Fibroblast of pulmonary artery (primary cell): ENCODE results near the gene GSTM2.
A peak's percentile ranks its signal among the peaks of the same experiment; 100 is the strongest.

ENCODE experiments used
- DNase-seq: peaks from one replicate; pipeline ENCODE4 v3.0.0-alpha.2; 2010; ENCODE audit warnings: low read depth
- H3K4me3 ChIP-seq: replicated peaks from 2 replicates; pipeline ENCODE4 v1.5.1; 2011; ENCODE audit warnings: low read depth, mild to moderate bottlenecking, control low read depth, low read length, moderate library complexity
- TF ChIP-seq, protein P1 (sequence below): IDR thresholded peaks from 2 replicates; pipeline ENCODE4 v1.5.1; 2011; ENCODE audit warnings: mild to moderate bottlenecking, control low read depth, low read length, inconsistent platforms; ENCODE audit errors: missing control alignments

GSTM2 gene

DNA sequence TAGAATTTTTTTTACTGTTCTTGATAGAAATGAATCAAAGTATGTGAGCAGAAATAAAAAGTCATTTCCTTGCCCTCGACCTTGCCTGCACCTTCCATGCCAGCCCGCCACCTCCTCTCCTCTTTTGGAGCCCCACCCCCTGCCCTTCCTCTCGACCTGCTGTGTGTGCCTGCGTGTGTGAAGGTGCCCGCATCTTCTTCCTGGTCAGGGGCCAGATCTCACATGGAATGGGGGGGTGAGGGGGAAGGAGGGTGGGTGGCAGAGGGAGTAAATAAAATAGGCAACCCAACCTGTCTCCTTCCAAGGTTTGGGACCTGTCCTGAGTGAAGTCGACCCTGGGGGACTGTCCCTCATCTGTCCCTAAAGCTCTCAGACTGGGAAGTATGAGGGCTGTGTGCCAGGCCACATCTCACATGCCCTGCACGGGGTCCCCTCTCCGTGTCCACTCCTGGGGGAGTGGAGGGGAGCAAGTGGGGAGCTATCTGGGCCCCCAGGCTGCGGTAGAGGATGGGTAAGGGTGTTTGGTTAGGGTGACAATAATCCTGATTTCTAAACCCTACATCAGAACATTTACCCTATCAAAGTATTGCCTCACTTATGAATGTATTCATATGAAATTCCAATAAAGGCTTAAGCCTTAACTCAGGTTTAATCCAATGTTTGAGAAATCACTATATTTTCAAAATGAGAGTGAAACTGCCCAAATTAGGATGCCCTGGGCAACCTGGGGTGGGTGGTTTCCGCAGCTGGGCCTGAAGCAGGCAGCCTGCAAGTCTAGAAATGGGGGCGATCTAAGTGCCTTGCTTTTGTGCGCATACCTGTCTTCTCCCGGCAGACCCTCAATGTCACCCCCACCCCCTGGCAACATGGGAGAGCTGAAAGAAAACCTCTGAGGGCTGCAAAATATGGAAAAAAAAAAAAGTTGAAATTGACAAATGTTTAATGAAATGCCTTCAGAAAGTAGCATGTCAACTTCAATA lies 32.8 kb upstream of the GSTM2 start:
- DNase-seq: no peak
- TF ChIP-seq, protein P1, sequence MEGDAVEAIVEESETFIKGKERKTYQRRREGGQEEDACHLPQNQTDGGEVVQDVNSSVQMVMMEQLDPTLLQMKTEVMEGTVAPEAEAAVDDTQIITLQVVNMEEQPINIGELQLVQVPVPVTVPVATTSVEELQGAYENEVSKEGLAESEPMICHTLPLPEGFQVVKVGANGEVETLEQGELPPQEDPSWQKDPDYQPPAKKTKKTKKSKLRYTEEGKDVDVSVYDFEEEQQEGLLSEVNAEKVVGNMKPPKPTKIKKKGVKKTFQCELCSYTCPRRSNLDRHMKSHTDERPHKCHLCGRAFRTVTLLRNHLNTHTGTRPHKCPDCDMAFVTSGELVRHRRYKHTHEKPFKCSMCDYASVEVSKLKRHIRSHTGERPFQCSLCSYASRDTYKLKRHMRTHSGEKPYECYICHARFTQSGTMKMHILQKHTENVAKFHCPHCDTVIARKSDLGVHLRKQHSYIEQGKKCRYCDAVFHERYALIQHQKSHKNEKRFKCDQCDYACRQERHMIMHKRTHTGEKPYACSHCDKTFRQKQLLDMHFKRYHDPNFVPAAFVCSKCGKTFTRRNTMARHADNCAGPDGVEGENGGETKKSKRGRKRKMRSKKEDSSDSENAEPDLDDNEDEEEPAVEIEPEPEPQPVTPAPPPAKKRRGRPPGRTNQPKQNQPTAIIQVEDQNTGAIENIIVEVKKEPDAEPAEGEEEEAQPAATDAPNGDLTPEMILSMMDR: no peak
- no peak overlapping the region for H3K4me3 ChIP-seq

GRCh38 chr1:109635862-109636200 lies 32.0 kb upstream of the GSTM2 start:
- DNase-seq: no peak
- TF ChIP-seq, protein P1: no peak
- H3K4me3 ChIP-seq: no peak overlapping the region

DNA sequence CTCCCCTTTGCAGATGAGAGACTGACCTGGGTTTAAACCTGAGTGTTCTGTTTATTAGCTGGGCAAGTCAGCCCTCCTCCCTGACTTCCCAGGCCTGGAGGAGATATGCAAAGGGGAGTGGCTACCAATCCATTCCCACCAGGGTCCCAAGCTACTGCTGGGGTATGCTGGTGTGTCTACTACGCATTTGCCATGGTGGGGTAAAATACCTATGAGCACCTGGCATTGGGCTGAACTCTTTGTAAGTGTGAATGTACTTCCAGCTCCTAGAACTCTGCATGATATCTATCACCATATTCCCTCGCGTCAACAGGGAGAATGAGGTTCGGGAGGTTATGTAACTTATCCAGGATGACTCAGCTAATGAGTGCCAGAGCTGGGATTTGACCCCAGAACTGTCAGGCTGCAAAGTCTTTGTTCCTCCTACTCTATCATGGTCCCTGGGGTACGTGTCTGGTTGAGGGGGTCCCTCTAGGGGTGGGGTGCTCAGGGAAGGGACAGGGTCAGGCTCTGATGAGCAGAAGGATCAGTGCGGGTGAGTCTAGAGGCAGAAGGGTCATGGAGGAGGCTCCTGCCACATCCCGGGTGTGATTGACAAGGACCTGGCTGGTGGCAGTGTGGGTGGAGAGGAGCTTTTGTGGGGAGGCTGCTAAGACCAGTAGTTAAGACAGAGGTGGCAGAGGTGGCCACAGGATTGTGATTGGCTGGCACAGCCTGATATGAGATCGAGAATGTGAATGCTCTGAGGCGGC lies 31.5 kb upstream of the GSTM2 start:
- peak; percentile 65 for DNase-seq
- no peak overlapping the region for H3K4me3 ChIP-seq
- TF ChIP-seq, protein P1: no peak

- no peak overlapping the region for H3K4me3 ChIP-seq
- no peak for DNase-seq
- TF ChIP-seq, protein P1: no peak
Measured at GRCh38 chr1:109637446-109637845, 30.4 kb upstream of the GSTM2 start.

GRCh38 chr1:109639063-109639840 lies 28.6 kb upstream of the GSTM2 start:
- DNase-seq: no peak
- H3K4me3 ChIP-seq: no peak overlapping the region
- TF ChIP-seq, protein P1: no peak

DNA sequence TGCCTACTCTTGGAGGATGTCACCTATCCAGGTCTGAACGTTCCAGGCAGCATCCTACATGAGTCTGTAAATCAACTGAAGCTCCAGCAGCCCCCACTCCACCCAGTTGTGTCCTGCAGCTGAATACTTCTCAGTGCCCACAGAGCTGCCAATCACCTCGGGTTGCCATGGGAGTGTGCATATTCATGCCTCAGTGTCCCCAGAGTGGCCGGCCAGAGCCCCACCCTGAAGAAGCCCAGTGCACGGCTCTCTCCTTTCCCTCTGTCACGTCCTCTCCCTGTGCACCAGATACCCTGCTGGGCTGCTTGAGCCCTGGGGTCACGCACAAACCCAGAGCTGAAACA lies 28.0 kb upstream of the GSTM2 start:
- TF ChIP-seq, protein P1: no peak
- no peak overlapping the region for H3K4me3 ChIP-seq
- no peak for DNase-seq
